ENCODE data around the gene SFXN1. TPM values are rescaled to one million over a fixed set of nuclear protein-coding genes. Genes with fewer than 3 reads are reported as not detected.

SFXN1 gene
- total RNA-seq, 1 donor from 2014 or later = 181 TPM

GRCh38 chr5:175471628-175472027 is 6.7 kb upstream of the SFXN1 start:
- H2AFZ ChIP-seq (replicated peaks) = no peak overlapping the region
- Mint-ChIP-seq H3K36me3 (no peaks in the 10 kb centered on the region), H3K9me3 (no peaks in the 10 kb centered on the region), H3K4me3 (peak overlapping the region; percentile 17), H3K27me3 (ENCODE audit: insufficient read depth, low read depth) (peaks cover 12% of the 10 kb centered on the region), H3K4me1 (peaks cover 5% of the 10 kb centered on the region), H3K27ac (no peak overlapping the region)
- H3K9me3 ChIP-seq (ENCODE audit: low read depth) = no peaks in the 10 kb centered on the region
- H3K79me2 ChIP-seq (ENCODE audit: low read depth) = no peaks in the 10 kb centered on the region
- no peak overlapping the region for H3K9ac ChIP-seq
- H3K27ac ChIP-seq = no peak overlapping the region
- TF ChIP-seq EZH2phosphoT487 (IDR thresholded peaks at IDR 0.05) (no peak), CTCF (IDR thresholded peaks at IDR 0.05) (no peak), EZH2 (IDR thresholded peaks at IDR 0.05) (no peak)
- no peak overlapping the region for H3K4me2 ChIP-seq
- H4K20me1 ChIP-seq (ENCODE audit: low read depth) = no peaks in the 10 kb centered on the region
- H3K4me3 ChIP-seq = no peak overlapping the region
- H3F3A ChIP-seq (ENCODE audit: low read depth) = peaks cover 8% of the 10 kb centered on the region
- H3K36me3 ChIP-seq = no peaks in the 10 kb centered on the region
- H3K27me3 ChIP-seq = peaks cover 6% of the 10 kb centered on the region
- H3K4me1 ChIP-seq = peaks cover 7% of the 10 kb centered on the region
- no peak for DNase-seq (ENCODE audit: low spot score)

GRCh38 chr5:175472378-175472777 is 6.0 kb upstream of the SFXN1 start:
- Histone ChIP-seq H3K4me1 (peaks cover 7% of the 10 kb centered on the region), H3K27me3 (peaks cover 13% of the 10 kb centered on the region), H3K9ac (no peak overlapping the region), H3K9me3 (ENCODE audit: low read depth) (no peaks in the 10 kb centered on the region), H3K4me2 (no peak overlapping the region), H3K36me3 (no peaks in the 10 kb centered on the region), H3F3A (ENCODE audit: low read depth) (peaks cover 8% of the 10 kb centered on the region), H3K27ac (no peak overlapping the region), H3K4me3 (no peak overlapping the region), H2AFZ (replicated peaks) (no peak overlapping the region), H3K79me2 (ENCODE audit: low read depth) (no peaks in the 10 kb centered on the region), H4K20me1 (ENCODE audit: low read depth) (no peaks in the 10 kb centered on the region)
- Mint-ChIP-seq H3K4me3 (no peak overlapping the region), H3K27ac (no peak overlapping the region), H3K27me3 (ENCODE audit: insufficient read depth, low read depth) (peaks cover 10% of the 10 kb centered on the region), H3K9me3 (no peaks in the 10 kb centered on the region), H3K4me1 (peaks cover 5% of the 10 kb centered on the region), H3K36me3 (no peaks in the 10 kb centered on the region)
- no peak for DNase-seq (ENCODE audit: low spot score)
- TF ChIP-seq EZH2 (IDR thresholded peaks at IDR 0.05) (no peak), EZH2phosphoT487 (IDR thresholded peaks at IDR 0.05) (no peak), CTCF (IDR thresholded peaks at IDR 0.05) (no peak)

- Histone ChIP-seq H3K9me3 (ENCODE audit: low read depth) (no peaks in the 10 kb centered on the region), H3K27me3 (peaks cover 21% of the 10 kb centered on the region), H3K9ac (no peak overlapping the region), H3K4me2 (no peak overlapping the region), H3K4me1 (peaks cover 18% of the 10 kb centered on the region), H3K36me3 (no peaks in the 10 kb centered on the region), H4K20me1 (ENCODE audit: low read depth) (peaks cover 10% of the 10 kb centered on the region), H3K4me3 (no peak overlapping the region), H3F3A (ENCODE audit: low read depth) (peaks cover 6% of the 10 kb centered on the region), H3K27ac (no peak overlapping the region), H3K79me2 (ENCODE audit: low read depth) (peaks cover 17% of the 10 kb centered on the region), H2AFZ (replicated peaks) (no peak overlapping the region)
- no peaks in the 10 kb centered on the region for H3K9me3 Mint-ChIP-seq
- H3K4me3 Mint-ChIP-seq = no peak overlapping the region
- no peak overlapping the region for H3K27ac Mint-ChIP-seq
- H3K27me3 Mint-ChIP-seq (ENCODE audit: insufficient read depth, low read depth) = peaks cover 13% of the 10 kb centered on the region
- peaks cover 16% of the 10 kb centered on the region for H3K4me1 Mint-ChIP-seq
- DNase-seq (ENCODE audit: low spot score) = no peak
- TF ChIP-seq EZH2phosphoT487 (IDR thresholded peaks at IDR 0.05) = no peak
- no peak for TF ChIP-seq EZH2 (IDR thresholded peaks at IDR 0.05)
- no peak for TF ChIP-seq CTCF (IDR thresholded peaks at IDR 0.05)
- H3K36me3 Mint-ChIP-seq = peaks cover 6% of the 10 kb centered on the region
Measured at GRCh38 chr5:175475248-175475647, 3.1 kb upstream of the SFXN1 start.

Measured in neural progenitor cell (in vitro differentiated cells).